ENCODE results near the gene ERBB2.

Gene ERBB2

DNA sequence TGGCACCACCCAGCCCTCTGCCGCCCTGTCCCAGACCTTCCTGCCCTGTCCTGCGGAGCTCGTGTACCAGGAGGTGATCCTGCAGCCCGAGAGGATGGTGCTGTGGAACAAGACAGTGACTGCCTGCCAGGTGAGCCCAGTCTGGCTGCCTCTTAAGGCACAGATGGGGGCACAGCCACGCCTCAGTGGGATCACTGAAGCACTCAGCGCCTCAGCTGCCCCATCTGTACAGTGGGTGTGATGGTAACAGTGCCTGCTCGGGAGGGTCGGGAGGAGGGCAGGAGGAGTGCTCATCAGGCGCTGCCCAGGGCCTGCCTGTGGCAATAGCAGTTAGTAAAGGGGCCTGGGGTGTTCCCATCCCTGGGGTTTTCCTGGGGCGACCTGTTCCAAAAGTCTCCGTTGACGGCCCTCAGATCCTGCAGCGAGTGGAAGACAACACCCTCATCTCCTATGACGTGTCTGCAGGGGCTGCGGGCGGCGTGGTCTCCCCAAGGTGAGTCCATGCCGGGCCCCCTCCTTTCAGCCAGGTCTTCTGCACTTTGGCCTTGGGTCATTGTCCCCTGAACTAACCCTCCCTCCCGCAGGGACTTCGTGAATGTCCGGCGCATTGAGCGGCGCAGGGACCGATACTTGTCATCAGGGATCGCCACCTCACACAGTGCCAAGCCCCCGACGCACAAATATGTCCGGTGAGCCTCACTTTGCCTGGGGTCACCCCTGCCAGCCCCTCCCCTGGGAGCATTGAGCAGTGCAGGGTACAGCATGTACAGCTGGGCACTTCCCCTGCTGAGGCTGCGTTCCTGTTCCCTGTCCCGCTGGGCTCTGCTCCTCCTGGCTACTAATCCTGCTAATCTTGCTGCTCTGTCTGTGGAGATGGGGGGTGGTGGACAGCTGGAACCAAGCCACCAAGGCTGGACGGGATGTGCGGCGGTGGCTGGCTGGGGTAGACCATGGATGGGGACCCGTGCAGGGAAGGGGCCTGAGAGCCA lies 39.2 kb upstream of the ERBB2 start:
- H3K4me1 ChIP-seq (ENCODE audit: control insufficient read depth, insufficient read depth, low read length): peaks cover 13% of the 10 kb centered on the region
- H3K9ac ChIP-seq (ENCODE audit: low read depth, low read length): no peak overlapping the region
- no peak overlapping the region for H3K4me3 ChIP-seq (ENCODE audit: low read depth, low read length)
- peaks cover 1% of the 10 kb centered on the region for H3K27me3 ChIP-seq (ENCODE audit: control insufficient read depth, insufficient read depth, low read length)
- peaks cover 22% of the 10 kb centered on the region for H3K36me3 ChIP-seq (ENCODE audit: control insufficient read depth, insufficient read depth, low read length)
- H3K9me3 ChIP-seq (ENCODE audit: control insufficient read depth, insufficient read depth, low read length): no peaks in the 10 kb centered on the region

DNA sequence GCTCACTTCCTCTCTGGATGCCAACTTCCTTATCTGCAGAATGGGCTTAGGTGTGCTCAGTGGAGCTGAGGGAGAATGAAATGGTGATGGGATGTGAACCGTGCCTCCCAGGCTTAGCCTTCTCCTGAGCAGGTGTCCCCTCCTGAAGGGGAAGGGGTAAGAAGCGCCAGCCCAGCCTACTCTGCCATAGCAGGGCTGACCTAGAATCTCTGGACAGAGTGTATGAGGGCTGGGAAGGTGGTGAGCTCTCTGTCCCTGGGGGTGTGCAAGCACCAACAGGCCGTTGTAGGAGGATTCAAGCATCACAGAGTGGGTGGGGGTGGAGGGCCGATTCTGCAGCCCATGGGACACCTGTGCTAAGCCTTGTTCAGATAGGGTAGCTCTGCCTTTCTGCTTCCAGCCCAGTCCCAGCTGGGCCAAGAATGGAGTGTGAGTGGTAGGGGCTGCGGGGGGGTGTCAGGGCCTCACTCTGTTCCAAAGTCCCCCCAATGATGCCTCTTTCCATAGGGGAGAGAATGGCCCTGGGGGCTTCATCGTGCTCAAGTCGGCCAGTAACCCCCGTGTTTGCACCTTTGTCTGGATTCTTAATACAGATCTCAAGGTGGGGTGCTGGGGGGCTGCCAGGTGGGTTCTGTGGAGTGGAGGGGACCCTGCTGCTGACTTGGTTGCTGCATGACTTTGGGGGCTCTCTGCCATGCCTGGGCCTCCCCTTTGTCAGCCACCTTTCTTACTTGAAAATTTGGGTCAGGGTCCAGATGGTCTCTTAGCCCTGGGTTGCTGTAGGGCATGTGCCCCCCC lies 37.9 kb upstream of the ERBB2 start:
- H3K36me3 ChIP-seq (ENCODE audit: control insufficient read depth, insufficient read depth, low read length): peaks cover 16% of the 10 kb centered on the region
- peaks cover 23% of the 10 kb centered on the region for H3K4me1 ChIP-seq (ENCODE audit: control insufficient read depth, insufficient read depth, low read length)
- no peak overlapping the region for H3K9ac ChIP-seq (ENCODE audit: low read depth, low read length)
- no peaks in the 10 kb centered on the region for H3K9me3 ChIP-seq (ENCODE audit: control insufficient read depth, insufficient read depth, low read length)
- H3K27me3 ChIP-seq (ENCODE audit: control insufficient read depth, insufficient read depth, low read length): peaks cover 11% of the 10 kb centered on the region
- H3K4me3 ChIP-seq (ENCODE audit: low read depth, low read length): no peak overlapping the region

DNA sequence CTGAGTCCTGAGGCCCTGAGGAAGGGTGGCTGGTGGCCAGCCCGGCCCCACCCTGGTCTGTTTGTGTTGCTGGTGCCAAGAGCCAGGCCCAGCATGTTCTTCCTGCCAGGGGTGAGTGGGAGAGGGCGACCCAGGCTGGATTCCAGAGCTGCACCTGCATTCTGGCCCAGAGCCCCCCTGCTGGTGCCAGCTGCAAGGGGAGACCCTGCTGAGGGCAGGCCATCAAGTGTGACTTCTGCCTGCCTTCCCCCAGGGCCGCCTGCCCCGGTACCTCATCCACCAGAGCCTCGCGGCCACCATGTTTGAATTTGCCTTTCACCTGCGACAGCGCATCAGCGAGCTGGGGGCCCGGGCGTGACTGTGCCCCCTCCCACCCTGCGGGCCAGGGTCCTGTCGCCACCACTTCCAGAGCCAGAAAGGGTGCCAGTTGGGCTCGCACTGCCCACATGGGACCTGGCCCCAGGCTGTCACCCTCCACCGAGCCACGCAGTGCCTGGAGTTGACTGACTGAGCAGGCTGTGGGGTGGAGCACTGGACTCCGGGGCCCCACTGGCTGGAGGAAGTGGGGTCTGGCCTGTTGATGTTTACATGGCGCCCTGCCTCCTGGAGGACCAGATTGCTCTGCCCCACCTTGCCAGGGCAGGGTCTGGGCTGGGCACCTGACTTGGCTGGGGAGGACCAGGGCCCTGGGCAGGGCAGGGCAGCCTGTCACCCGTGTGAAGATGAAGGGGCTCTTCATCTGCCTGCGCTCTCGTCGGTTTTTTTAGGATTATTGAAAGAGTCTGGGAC lies 37.1 kb upstream of the ERBB2 start:
- Histone ChIP-seq H3K4me3 (ENCODE audit: low read depth, low read length) (no peak overlapping the region), H3K9me3 (ENCODE audit: control insufficient read depth, insufficient read depth, low read length) (no peaks in the 10 kb centered on the region), H3K9ac (ENCODE audit: low read depth, low read length) (no peak overlapping the region), H3K4me1 (ENCODE audit: control insufficient read depth, insufficient read depth, low read length) (peaks cover 25% of the 10 kb centered on the region), H3K36me3 (ENCODE audit: control insufficient read depth, insufficient read depth, low read length) (peaks cover 16% of the 10 kb centered on the region), H3K27me3 (ENCODE audit: control insufficient read depth, insufficient read depth, low read length) (peaks cover 16% of the 10 kb centered on the region)

DNA sequence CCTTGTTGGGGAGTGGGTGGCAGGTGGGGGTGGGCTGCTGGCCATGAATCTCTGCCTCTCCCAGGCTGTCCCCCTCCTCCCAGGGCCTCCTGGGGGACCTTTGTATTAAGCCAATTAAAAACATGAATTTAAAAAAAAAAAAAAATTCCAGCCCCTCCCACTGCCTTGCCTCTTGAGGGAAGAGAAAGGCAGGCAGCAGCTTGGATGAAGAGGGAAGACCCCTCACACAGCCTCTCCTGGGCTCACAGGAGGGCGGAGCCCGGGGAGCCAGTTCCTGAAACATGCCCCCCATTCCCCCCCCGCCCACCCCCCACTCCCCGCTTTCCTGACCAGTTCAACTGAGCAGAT lies 36.5 kb upstream of the ERBB2 start:
- Histone ChIP-seq H3K4me3 (ENCODE audit: low read depth, low read length) (peak overlapping the region; percentile 49), H3K4me1 (ENCODE audit: control insufficient read depth, insufficient read depth, low read length) (peaks cover 25% of the 10 kb centered on the region), H3K9me3 (ENCODE audit: control insufficient read depth, insufficient read depth, low read length) (no peaks in the 10 kb centered on the region), H3K36me3 (ENCODE audit: control insufficient read depth, insufficient read depth, low read length) (peaks cover 16% of the 10 kb centered on the region), H3K9ac (ENCODE audit: low read depth, low read length) (no peak overlapping the region), H3K27me3 (ENCODE audit: control insufficient read depth, insufficient read depth, low read length) (peaks cover 16% of the 10 kb centered on the region)

DNA sequence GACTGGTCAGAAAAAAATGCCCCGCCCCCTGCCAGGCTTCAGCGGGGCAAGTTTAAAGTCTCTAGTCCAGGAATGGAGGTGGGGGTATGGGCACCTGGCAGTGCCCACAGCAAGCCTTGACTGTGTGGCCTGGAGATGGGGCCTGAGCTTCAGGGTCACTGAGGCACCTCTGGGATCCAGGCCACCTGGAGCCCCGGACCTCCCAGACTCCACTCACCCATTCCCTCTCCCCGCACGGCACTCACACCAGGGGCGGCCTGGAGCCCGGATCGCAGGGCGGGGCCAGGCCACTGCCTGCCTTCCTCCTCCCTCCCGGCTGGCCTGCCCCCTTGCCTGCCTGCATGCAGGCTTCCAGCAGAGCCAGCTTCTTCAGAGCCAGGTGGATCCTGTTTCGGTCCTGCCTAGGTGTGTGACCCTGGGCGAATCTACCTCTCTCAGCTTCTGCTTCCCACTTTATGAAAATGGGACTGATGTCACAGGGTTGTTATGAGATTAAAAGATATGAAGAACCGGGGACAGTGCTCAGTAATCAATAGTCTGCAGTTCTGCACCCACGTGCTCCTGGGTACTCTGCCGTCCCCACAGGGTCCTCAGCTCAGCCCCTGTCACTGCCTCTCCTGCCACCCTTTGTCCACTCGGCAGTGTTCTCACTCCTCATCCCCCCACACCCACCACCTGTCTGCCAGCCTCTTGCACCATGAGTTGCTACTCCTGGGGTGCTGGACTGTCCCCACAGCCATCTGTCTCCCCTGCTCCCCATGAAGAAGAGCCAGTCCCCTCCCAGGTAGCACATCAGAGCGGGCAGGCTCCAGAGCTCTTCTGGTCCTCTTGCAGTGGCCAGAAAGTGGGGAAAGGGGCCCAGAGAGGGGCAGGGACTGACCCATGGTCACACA lies 35.9 kb upstream of the ERBB2 start:
- H3K9me3 ChIP-seq (ENCODE audit: control insufficient read depth, insufficient read depth, low read length): no peaks in the 10 kb centered on the region
- H3K27me3 ChIP-seq (ENCODE audit: control insufficient read depth, insufficient read depth, low read length): peaks cover 19% of the 10 kb centered on the region
- peak overlapping the region; percentile 60 for H3K9ac ChIP-seq (ENCODE audit: low read depth, low read length)
- peaks cover 28% of the 10 kb centered on the region for H3K4me1 ChIP-seq (ENCODE audit: control insufficient read depth, insufficient read depth, low read length)
- H3K36me3 ChIP-seq (ENCODE audit: control insufficient read depth, insufficient read depth, low read length): peaks cover 16% of the 10 kb centered on the region
- H3K4me3 ChIP-seq (ENCODE audit: low read depth, low read length): peak overlapping the region; percentile 49

DNA sequence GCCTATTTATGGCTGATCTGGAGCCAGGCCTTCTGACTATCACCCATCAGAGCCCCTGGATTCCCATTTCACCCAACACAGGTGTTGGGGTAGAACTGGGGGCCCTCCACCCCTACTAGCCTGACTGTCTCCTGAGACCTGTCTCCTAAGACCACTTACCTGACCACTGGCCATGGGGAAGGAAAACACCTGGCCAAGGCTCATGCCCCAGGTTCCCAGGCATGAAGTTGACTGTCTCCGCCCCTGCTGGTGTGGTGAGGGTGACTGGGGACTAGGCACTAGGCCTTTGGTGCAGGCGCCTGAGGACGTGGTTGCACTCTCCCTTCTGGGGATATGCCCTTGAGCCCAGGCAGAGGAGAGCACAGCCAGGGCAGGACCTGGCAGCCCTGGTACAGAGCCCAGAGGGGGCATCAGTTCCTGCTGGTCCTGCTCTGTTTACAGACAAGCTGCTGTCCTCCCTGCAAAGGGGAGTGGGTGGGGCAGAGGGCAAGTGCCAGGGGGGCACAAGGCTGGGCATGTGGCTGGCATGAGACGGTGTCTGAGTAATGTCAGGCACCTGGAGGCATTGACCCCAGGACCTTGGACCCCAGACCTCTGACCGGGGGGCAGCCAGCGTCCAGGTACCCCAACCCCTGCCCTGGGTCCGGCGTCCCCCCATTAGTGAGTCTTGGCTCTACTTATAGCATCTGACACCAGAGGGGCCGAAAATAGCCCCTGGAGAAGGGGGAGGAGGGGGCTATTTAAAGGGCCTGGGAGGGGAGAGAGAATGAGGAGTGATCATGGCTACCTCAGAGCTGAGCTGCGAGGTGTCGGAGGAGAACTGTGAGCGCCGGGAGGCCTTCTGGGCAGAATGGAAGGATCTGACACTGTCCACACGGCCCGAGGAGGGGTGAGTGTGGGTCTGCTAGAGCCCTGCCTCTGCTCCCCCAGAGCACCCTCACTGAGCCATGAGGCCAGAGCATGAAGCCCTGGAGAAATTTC lies 35.0 kb upstream of the ERBB2 start, which contains the start of gene TCAP:
Gene TCAP (plus strand): TSS at position 769 of the 981 bp plus-strand sequence. CDS start 11 bp downstream, at position 780.
- Histone ChIP-seq H3K36me3 (ENCODE audit: control insufficient read depth, insufficient read depth, low read length) (peaks cover 16% of the 10 kb centered on the region), H3K9ac (ENCODE audit: low read depth, low read length) (peak within 1 kb of the TSS; percentile 60), H3K4me3 (ENCODE audit: low read depth, low read length) (peak within 1 kb of the TSS; percentile 49), H3K9me3 (ENCODE audit: control insufficient read depth, insufficient read depth, low read length) (no peaks in the 10 kb centered on the region), H3K4me1 (ENCODE audit: control insufficient read depth, insufficient read depth, low read length) (peaks cover 28% of the 10 kb centered on the region), H3K27me3 (ENCODE audit: control insufficient read depth, insufficient read depth, low read length) (peaks cover 19% of the 10 kb centered on the region)

DNA sequence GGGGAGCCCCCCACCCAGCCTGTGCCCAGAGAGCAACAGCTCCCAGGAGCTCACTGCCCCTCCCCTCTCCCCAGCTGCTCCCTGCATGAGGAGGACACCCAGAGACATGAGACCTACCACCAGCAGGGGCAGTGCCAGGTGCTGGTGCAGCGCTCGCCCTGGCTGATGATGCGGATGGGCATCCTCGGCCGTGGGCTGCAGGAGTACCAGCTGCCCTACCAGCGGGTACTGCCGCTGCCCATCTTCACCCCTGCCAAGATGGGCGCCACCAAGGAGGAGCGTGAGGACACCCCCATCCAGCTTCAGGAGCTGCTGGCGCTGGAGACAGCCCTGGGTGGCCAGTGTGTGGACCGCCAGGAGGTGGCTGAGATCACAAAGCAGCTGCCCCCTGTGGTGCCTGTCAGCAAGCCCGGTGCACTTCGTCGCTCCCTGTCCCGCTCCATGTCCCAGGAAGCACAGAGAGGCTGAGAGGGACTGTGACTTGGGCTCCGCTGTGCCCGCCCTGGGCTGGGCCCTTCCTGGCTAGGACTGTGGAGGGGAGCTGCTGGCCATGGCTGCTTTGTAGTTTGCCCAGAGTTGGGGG lies 34.1 kb upstream of the ERBB2 start:
- Histone ChIP-seq H3K4me1 (ENCODE audit: control insufficient read depth, insufficient read depth, low read length) (peaks cover 28% of the 10 kb centered on the region), H3K4me3 (ENCODE audit: low read depth, low read length) (peak overlapping the region; percentile 13), H3K36me3 (ENCODE audit: control insufficient read depth, insufficient read depth, low read length) (peaks cover 9% of the 10 kb centered on the region), H3K27me3 (ENCODE audit: control insufficient read depth, insufficient read depth, low read length) (peaks cover 19% of the 10 kb centered on the region), H3K9ac (ENCODE audit: low read depth, low read length) (no peak overlapping the region), H3K9me3 (ENCODE audit: control insufficient read depth, insufficient read depth, low read length) (no peaks in the 10 kb centered on the region)

DNA sequence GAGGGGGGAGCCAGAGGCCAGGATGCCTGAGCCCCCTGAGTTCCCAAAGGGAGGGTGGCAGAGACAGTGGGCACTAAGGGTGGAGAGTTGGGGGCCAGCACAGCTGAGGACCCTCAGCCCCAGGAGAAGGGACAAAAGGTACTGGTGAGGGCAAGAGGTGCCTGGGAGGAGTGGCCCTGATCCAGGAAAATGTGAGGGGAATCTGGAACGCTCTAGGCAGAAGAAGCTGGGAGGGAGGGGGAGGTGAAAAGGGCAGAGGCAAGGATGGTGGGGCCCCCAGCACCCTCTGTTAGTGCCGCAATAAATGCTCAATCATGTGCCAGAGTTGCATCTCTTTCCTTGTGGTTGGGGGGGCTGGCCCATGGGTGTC lies 33.6 kb upstream of the ERBB2 start:
- Histone ChIP-seq H3K36me3 (ENCODE audit: control insufficient read depth, insufficient read depth, low read length) (peaks cover 7% of the 10 kb centered on the region), H3K4me3 (ENCODE audit: low read depth, low read length) (peak overlapping the region; percentile 13), H3K27me3 (ENCODE audit: control insufficient read depth, insufficient read depth, low read length) (peaks cover 19% of the 10 kb centered on the region), H3K9me3 (ENCODE audit: control insufficient read depth, insufficient read depth, low read length) (no peaks in the 10 kb centered on the region), H3K9ac (ENCODE audit: low read depth, low read length) (no peak overlapping the region), H3K4me1 (ENCODE audit: control insufficient read depth, insufficient read depth, low read length) (peaks cover 28% of the 10 kb centered on the region)

DNA sequence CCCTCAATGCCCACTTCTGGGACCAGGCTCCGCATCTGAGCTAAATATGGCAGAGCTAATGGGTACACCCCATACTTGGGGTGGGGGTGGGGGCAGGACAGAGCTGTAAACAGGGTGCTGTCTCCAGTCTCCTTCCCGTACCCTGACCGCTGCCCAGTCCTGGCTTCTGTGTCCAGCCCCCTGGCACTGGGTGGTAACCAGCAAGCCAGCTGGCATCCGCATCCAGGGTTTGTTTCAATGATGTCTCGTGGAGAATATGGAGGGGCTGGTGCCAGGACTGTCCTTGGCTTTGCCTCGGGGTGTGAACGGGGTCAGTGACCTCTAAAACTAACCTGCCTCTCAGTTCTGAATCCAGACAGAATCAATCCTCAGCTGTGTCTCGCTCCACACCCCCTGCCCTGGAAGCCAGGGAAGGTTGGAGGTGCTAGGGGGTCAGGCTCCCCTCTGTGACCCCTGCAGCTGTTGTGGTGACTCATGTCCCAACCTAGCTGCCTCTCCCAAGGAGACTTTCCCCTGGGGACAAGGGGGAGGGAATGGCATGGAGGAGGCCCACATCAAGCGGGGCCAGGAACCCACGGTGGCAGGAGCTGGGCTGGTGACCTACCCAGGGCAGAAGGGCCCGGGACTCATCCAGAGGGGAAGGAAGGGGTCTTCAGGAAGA lies 33.1 kb upstream of the ERBB2 start:
- Histone ChIP-seq H3K4me1 (ENCODE audit: control insufficient read depth, insufficient read depth, low read length) (peaks cover 29% of the 10 kb centered on the region), H3K27me3 (ENCODE audit: control insufficient read depth, insufficient read depth, low read length) (peaks cover 19% of the 10 kb centered on the region), H3K9ac (ENCODE audit: low read depth, low read length) (no peak overlapping the region), H3K36me3 (ENCODE audit: control insufficient read depth, insufficient read depth, low read length) (peaks cover 7% of the 10 kb centered on the region), H3K4me3 (ENCODE audit: low read depth, low read length) (peak overlapping the region; percentile 43), H3K9me3 (ENCODE audit: control insufficient read depth, insufficient read depth, low read length) (no peaks in the 10 kb centered on the region)
